ENCODE measurements around the gene PRND. TPM values are rescaled to one million over a fixed set of nuclear protein-coding genes. Genes with fewer than 3 reads are reported as not detected.
"Not testable (repeated sequence)": the region's sequence is repeated elsewhere in the genome, so short reads cannot be mapped to it uniquely, and the experiment has no call there.

PRND gene
- total RNA-seq, 4 donors from 2014 or later: 1.0 to 14.9 (median 1.8) TPM; not detected in 1

- Histone ChIP-seq H3K27ac (no peak overlapping the region), H3K27me3 (no peaks in the 10 kb centered on the region), H3K4me3 (no peak overlapping the region), H3K4me1 (no peaks in the 10 kb centered on the region), H3K9me3 (no peaks in the 10 kb centered on the region), H3K36me3 (no peaks in the 10 kb centered on the region)
- intact Hi-C loops (cut with DNase I; ENCODE audit: low total_unique reads): no loop called here
- TF ChIP-seq, protein P1, sequence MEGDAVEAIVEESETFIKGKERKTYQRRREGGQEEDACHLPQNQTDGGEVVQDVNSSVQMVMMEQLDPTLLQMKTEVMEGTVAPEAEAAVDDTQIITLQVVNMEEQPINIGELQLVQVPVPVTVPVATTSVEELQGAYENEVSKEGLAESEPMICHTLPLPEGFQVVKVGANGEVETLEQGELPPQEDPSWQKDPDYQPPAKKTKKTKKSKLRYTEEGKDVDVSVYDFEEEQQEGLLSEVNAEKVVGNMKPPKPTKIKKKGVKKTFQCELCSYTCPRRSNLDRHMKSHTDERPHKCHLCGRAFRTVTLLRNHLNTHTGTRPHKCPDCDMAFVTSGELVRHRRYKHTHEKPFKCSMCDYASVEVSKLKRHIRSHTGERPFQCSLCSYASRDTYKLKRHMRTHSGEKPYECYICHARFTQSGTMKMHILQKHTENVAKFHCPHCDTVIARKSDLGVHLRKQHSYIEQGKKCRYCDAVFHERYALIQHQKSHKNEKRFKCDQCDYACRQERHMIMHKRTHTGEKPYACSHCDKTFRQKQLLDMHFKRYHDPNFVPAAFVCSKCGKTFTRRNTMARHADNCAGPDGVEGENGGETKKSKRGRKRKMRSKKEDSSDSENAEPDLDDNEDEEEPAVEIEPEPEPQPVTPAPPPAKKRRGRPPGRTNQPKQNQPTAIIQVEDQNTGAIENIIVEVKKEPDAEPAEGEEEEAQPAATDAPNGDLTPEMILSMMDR (IDR thresholded peaks at IDR 0.05): no peak
- no peak for TF ChIP-seq POLR2A (IDR thresholded peaks at IDR 0.05)
- DNase-seq: no peak
Measured at GRCh38 chr20:4770026-4770425, 48.3 kb downstream of the PRND start.

DNA sequence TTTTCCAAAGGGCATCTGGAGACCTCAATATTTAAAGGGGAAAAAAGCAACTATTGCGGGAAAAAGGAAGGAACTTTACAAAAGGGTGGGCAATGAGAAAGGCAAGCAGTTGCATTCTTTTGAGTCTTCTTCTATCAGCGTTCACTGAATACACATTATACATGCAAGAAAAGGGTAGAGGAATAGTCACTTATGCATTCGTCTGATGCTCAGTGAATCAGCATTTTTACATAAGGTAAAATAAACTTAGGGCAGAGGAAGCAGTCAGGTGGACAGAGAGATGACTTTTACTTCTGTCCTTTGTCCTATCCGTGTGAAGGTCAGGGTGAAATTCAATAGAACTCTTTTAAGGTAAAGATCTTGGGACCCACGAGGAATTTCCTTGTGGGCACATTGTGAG is 49.3 kb downstream of the PRND start:
- no peaks in the 10 kb centered on the region for H3K27me3 ChIP-seq
- TF ChIP-seq POLR2A (IDR thresholded peaks at IDR 0.05): no peak
- TF ChIP-seq, protein P1 (IDR thresholded peaks at IDR 0.05): no peak
- DNase-seq: no peak
- H3K36me3 ChIP-seq: no peaks in the 10 kb centered on the region
- no peaks in the 10 kb centered on the region for H3K9me3 ChIP-seq
- no peak overlapping the region for H3K27ac ChIP-seq
- no peaks in the 10 kb centered on the region for H3K4me1 ChIP-seq
- H3K4me3 ChIP-seq: no peak overlapping the region
- intact Hi-C loops (cut with DNase I; ENCODE audit: low total_unique reads): no loop called here

DNA sequence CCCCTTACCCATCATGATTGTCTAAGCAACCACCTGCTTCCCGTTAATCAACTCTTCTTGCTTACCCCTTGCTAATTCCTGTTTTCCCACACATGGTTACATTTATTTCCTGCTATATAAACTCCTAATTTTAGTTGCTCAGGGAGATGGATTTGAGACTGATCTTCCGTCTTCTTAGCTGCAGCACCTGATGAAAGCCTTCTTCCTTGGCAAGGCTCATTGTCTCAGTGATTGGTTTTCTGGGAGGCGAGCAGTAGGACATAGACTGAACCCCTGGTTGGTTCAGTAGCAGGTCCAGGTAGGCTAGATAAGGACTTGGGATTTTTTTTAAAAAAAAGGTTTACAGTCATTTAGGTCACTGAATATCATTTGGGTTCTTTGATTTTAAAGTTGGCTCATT is 50.4 kb downstream of the PRND start:
- no peak for DNase-seq
- Histone ChIP-seq H3K27me3 (no peaks in the 10 kb centered on the region), H3K4me1 (no peaks in the 10 kb centered on the region), H3K36me3 (no peaks in the 10 kb centered on the region), H3K4me3 (no peak overlapping the region), H3K27ac (no peak overlapping the region), H3K9me3 (no peaks in the 10 kb centered on the region)
- intact Hi-C loops (cut with DNase I; ENCODE audit: low total_unique reads): no loop called here
- no peak for TF ChIP-seq POLR2A (IDR thresholded peaks at IDR 0.05)
- TF ChIP-seq, protein P1 (IDR thresholded peaks at IDR 0.05): no peak

- intact Hi-C loops (cut with DNase I; ENCODE audit: low total_unique reads): not testable (repeated sequence)
Measured at GRCh38 chr20:4773014-4773413, 51.3 kb downstream of the PRND start.

GRCh38 chr20:4773736-4774135 is 52.0 kb downstream of the PRND start:
- Histone ChIP-seq H3K27ac (no peak overlapping the region), H3K27me3 (no peaks in the 10 kb centered on the region), H3K36me3 (no peaks in the 10 kb centered on the region), H3K4me3 (no peak overlapping the region), H3K9me3 (no peaks in the 10 kb centered on the region), H3K4me1 (no peaks in the 10 kb centered on the region)
- intact Hi-C loops (cut with DNase I; ENCODE audit: low total_unique reads): no loop called here
- TF ChIP-seq, protein P1 (IDR thresholded peaks at IDR 0.05): no peak
- no peak for TF ChIP-seq POLR2A (IDR thresholded peaks at IDR 0.05)
- DNase-seq: no peak

More at GRCh38 chr20:4773014-4773413, 51.3 kb downstream of the PRND start:
- not testable (repeated sequence) for H3K4me1 ChIP-seq, H3K9me3 ChIP-seq, H3K36me3 ChIP-seq, H3K27me3 ChIP-seq, H3K4me3 ChIP-seq, DNase-seq, H3K27ac ChIP-seq

DNA sequence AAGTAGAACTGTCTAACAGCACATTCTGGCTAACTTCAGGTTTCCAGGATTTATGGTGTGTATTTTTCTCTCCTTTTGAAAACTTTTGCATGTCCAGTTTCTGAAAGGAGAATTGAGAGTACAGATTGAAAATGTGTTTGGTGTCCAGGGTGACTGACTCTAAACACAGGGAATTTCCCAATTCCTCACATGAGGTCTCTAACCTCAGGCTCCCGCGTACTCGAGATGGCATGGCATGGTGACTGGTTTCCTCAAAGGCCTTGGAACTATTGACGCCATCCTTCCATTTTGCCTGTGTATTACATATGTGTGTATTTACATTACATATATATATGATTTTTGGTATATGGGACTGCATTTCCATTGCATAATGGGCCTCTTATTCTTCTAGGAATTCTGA is 52.5 kb downstream of the PRND start:
- intact Hi-C loops (cut with DNase I; ENCODE audit: low total_unique reads): no loop called here
- no peak overlapping the region for H3K4me3 ChIP-seq
- no peaks in the 10 kb centered on the region for H3K27me3 ChIP-seq
- H3K4me1 ChIP-seq: no peaks in the 10 kb centered on the region
- H3K9me3 ChIP-seq: no peaks in the 10 kb centered on the region
- no peak for DNase-seq
- no peak for TF ChIP-seq POLR2A (IDR thresholded peaks at IDR 0.05)
- TF ChIP-seq, protein P1 (IDR thresholded peaks at IDR 0.05): no peak
- no peak overlapping the region for H3K27ac ChIP-seq
- no peaks in the 10 kb centered on the region for H3K36me3 ChIP-seq
